Stimulated activated CD4-positive, alpha-beta T cell treated with anti-CD3 and anti-CD28 coated beads, Interleukin-4, amount 100 ng/mL, for 1 hour (primary cell): Measurements from ENCODE around the gene POLD4.

Source experiments
- DNase-seq: peaks from one replicate; pipeline ENCODE4 v3.0.0-alpha.2; 2020

The POLD4 gene

DNA sequence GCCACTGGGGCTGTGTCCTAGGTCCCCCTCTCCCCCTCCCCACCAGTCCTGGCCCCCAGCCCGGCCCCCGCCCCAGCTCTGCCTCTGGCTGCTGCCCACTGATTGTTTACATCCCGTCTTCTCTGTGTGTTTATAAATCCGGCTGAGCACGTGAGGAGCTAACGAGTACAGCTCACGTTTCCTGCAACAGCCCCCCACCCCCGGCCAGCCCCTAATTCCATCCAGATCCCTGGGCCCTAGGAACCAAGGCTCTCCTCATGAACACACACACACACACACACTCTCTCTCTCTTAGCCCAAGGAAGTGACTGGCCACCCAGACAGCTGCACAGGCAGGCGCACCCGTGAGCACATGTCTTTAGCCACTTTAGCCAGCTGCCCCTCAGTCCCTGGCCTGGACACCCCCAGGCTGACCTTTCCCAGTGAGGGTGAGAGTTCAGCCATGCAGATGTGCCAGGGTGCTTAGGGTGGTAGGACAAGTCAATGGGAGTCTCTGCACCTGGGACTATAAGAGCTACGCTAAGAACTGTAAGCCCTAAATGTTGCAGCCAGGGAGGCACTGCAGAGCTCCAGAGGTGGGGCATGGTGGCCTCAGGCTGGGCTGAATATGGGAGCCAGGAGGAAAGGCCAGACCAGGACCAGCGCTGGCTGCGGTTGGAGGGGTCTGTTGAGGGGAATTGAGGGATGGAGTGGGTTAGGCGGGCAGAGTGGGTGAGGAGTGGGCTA, 17.2 kb upstream of the POLD4 start:
- DNase-seq = no peak

DNA sequence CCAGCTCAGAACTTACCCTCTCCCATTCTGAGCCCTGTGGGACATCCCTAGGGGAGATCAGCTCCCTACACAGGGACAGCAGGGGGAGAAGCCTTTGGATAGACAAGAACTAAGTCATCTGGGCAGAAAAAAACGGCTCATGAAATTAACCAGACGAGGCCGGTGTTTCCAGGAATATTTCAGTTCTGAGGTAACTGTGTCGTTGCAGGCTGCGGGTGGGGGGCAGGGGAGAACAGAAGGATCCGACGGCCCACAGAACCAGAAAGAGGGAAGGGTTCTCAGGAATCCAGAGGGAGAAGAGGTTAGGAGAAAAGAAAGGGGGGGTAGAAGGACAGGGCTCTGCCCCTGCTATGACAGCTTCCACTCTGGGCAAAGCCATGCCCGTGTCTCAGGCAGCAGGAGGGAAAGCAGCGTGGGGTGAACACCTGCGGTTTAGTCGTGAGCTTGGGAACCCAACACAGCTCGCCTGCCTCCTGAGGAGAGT, 16.5 kb upstream of the POLD4 start:
- no peak for DNase-seq

DNA sequence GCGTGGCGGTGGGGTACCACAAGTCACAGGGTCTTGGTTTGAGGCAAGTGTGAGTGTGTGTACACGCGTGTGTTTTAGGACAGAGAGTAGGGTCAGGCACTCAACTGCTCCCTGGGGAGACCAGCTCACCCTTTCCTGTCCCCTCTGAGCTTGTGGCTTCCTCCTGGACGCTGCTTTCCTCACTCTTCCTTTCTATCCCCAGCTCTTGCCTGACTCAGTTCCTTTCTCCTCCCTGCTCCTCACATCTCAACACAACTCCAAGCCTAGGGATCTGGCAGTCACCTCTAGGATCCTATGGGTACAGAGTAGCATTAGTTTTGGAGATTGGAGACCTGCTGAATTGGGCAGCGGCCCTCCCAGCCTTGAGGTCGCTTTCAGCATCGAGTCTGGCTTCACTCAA, 15.9 kb upstream of the POLD4 start:
- DNase-seq = no peak

GRCh38 chr11:67368621-67369020, 15.3 kb upstream of the POLD4 start:
- DNase-seq = no peak

DNA sequence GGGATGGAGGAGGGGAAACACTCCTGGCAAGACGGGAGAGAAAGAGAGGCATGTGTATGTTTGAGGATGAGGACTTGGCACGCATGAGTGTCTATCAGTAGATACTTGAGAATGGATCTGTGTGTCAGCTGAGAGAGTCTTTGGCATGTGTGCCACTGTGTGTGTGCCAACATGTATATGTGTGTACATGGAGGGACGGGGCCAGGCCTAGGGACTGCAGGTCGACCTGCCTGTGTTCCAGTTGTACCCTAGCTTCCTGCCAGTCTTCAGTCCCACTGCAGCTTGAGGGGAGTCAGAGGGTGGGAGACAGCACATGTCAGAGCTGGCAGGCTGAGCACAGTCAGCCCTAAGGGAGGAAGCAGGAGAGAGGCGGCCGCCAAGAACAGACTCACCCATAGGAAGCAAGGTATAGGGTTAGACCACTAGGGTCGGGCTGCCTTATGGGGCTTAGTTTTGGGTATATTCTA, 14.4 kb upstream of the POLD4 start:
- no peak for DNase-seq

DNA sequence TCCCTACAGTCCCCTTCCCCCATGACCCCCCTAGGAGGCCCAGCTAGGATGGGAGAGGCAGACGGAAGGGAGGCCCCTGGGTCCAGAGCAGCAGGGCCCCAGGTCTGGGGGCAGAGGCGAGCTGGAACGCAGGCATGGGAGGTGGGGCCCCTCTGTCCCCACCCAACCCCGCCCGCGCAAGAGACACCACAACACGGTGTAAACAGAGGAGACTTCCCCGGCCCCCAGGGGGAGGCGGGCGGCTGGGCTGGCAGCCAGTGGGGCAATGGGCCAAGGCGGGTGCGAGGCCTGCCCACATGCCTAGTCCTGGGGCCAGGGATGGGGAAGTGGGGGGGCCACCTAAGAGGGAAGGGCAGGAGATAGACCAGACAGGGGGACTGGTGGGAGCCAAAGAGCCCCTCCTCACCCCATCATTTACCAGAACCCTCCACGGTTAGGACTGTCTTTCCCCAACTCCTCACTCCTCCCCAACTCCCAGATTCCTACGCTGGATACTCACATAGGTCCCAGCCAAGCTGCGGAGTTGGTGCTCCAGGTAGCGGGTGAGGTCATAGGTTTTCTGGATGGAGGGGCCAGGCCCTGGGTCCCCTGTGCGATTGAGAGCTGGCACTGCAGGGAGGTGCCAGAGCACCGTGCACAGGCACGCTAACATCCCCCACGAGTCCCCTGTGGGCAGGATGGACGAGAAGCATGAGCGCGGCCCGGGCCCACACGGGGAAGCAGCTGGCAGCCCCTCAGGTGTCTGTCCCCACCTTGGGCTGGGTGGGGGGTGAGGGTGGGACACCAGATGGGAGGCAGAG, 13.8 kb upstream of the POLD4 start:
- no peak for DNase-seq

DNA sequence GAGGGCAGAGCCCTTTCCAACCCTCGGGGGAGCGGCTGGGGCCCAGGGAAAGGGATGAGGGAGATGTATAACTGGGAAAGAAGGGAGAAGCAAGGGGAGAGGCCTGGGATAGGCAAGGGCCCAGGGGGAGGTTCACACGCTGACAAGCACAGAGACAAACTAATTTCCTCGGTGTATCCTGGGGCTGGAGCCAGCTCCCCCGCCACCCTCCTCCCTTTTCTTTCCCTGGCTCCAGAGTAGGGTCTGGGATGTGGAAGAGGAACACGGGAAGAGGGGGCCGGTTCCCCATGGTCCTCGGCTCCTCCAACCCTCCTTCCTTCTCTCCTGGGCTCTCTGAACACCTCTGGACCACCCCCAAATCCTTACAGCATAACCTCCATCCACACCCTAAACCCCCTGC, 13.2 kb upstream of the POLD4 start:
- no peak for DNase-seq

GRCh38 chr11:67365736-67366444, 12.5 kb upstream of the POLD4 start:
- no peak for DNase-seq

DNA sequence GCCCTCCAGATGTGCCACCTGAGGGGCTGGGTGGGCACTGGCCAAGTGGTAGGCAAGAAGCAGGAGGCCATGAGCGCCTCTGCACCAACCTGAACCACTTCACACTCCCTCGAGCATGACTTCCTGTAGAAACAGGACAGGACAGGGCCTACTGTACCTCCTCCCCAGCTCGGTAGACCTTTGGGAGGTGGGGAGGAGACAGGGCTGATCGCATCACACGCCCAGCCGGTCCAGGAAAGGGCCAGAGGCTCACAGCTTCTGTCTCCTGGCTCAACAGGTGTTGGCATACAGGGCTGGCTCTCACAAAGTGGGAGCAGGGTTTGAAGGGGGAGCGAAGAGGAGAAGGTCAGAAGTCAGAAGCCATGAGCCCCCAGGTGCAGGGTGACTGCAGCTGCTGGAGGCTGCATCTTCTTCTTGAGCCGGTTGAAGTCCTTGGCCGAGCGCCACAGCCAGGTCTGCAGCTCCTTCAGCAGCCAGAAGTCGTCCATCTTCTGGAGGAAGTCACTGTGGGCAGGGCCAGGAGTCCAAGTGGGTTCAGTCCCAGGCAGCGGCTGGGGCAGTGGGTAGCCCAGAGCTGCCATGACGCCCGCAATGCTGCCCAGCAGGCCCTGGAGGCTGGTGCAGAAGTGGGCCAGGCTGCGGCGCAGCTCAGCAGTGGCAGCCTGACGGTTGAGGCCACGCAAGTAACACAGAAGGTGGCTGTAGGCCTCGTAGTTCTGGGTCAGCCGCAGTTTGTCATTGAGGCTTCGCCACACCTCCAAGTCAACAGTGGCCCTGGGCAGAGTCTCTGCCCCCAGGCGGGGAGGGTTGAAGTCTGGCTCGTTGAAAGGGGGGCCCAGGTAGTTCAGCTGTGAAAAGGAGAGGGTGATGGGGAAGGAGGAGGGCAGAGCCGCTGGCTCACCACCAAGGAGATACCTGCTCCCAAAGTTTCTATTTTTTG, 11.7 kb upstream of the POLD4 start:
- no peak for DNase-seq

DNA sequence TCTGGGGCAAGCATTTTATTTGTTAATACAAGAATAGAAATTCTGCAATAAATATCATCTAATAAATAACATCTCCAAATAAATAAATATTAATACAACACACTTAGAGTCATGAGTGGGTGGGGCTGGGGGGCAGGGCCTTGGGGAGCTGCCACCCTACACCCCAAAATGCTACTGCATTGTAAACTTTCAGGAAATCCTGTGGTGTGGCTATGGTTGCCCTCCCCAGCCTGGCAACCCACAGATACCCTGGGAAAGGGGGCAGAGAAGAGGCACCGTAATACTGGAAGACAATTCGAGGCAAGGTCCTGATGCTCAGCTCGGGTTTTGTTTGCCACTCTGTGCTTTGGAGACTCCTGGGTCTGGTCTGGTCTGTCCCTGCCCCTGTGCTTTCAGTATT, 10.8 kb upstream of the POLD4 start:
- no peak for DNase-seq

DNA sequence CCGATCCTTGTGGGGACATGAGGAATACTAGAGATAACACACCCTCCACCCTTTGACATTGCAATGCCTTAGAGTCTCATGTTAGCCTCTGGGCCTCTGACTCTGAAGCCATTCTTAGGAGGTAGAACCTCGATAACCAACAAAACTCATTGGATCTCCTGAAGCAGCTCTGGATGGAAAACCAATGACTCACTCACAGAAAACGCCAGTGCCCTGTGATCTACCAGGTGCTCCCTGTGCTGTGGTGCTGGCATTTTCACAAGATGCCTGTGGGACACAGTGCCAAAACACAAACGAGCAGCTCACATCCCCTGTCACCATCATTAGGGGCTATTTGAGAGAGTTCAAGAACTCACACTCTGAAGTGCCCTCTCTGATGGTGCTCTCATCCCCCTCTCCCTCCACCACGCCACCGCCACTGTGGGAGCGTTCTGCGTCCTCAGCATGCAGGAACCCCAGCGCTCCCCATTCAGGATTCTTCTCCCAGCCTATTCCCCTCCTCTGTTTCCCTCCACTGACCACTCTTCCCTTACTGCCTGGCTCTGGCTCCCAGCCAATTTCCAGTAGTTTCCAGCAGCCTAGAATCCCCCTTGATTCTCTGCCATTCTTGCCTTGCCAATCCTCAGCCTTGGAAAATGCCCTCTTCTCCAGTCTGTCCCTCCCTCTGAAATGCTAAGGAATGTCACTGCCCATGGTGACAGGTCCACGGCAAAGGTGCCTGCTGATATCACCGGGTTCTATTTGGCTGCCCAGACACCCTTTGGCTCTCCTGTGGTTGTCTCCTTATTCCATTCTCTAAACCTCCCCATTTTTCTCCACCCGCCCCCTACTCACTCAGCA, 4.7 kb upstream of the POLD4 start:
- no peak for DNase-seq

- peak; percentile 56 for DNase-seq
Measured at GRCh38 chr11:67356864-67357561, 3.7 kb upstream of the POLD4 start.

DNA sequence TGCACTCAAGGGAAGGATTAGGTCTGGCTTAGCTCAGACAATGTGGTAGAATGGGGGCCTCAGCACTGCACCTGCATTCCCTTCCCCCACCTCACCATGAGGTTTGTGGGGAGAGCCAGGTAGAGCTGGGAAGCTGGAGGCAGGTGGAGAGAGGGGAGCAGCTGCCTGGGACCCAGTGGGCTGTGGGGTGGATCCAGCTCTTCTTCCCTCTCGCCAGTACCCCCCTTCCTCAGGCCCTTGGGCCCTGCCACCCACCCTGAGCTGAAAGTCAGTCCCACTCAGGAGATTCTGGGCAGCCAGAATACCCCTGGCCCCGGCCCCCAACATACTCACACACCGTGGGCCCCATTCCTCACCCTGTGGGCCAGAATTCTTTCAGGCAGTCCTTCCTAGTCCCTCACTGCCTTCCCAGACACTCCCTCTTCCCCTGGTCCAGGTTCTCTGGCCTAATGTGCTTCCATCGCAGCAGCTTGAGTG, 3.1 kb upstream of the POLD4 start:
- no peak for DNase-seq

DNA sequence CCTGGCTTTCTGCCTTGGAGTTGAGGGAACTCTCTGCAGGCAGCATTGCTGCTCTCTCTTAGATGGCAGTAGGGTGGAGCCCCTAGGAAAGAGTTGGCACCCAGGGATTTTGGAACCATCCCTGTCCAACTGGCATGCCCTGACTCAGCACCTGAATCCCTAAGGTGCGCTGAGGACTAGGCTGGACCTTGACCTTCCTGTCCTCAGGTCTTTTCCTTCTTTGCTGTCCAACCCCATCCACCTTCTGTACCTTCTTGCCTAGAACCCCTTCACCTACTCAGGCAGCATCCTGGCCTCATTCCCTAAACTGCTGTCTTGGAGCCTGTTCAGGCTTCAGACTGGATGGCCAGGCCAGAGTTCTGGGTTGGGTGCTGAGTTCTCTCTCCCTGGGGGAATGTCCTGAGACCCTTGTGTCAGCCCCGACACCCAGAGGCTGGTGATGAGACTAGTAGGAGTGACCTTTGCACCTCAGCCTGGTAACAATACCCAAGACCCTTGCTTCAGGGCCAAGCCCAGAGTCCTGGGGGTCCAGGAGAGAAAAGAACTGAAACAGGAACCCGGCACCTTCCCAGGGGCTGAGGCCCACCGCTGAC, 2.5 kb upstream of the POLD4 start:
- DNase-seq = no peak

- no peak for DNase-seq
Measured at GRCh38 chr11:67355023-67355793, 1.9 kb upstream of the POLD4 start.

GRCh38 chr11:67354075-67355022, 1.0 kb upstream of the POLD4 start:
- DNase-seq = no peak

DNA sequence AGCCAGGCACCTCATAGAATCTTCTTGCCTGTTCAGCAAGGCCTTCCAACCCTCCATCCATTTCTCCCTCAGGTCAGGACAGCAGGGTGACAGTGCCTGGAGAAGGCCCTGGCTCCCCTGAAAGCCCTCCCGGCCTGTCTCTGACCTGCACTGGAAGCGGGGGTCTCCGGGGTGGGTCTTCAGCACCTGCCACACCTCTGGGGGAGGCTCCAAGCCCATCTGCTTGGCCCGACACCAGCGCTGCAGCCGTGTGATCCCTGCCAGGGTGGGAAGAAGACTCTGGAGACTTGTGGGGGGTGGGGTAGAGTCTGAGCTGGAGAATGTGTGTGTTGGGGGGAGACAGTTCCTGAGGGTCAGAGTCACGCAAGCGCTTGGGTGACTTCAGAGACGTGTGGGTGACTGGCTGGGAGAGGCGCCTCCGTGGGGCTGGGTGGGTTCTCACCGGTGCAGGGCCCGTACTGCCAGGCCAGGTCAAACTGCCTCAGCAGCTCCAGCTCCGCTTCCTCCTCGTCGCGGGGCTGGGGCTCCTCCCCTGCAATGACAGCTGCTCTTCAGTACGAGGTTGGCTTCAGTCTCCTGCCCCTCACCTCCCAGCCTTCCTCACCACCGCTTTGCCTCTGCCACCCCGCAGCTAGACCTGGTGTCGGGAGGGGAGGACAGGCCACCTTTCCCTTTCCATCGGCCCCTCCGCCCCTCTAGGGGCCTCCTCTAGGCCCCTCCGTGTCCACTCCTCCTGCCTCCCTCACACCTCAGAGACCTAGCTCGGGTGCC, 615 bp downstream of the POLD4 start:
- DNase-seq = no peak
